ENCODE measurements around the gene CHI3L2.
A peak's percentile ranks its signal among the peaks of the same experiment; 100 is the strongest.

Gene CHI3L2, protein sequence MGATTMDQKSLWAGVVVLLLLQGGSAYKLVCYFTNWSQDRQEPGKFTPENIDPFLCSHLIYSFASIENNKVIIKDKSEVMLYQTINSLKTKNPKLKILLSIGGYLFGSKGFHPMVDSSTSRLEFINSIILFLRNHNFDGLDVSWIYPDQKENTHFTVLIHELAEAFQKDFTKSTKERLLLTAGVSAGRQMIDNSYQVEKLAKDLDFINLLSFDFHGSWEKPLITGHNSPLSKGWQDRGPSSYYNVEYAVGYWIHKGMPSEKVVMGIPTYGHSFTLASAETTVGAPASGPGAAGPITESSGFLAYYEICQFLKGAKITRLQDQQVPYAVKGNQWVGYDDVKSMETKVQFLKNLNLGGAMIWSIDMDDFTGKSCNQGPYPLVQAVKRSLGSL
- total RNA-seq, result 3.0 to 3.6 reads per million in 2 donors

- no peak for DNase-seq
Measured at GRCh38 chr1:111227434-111227833, at the start of gene CHI3L2. Gene CHI3L2 (plus strand): TSS chr1:111227713. CDS start chr1:111227730, 17 bp downstream.

GRCh38 chr1:111179968-111180533, 47.5 kb upstream of the CHI3L2 start:
- no peak for DNase-seq

DNA sequence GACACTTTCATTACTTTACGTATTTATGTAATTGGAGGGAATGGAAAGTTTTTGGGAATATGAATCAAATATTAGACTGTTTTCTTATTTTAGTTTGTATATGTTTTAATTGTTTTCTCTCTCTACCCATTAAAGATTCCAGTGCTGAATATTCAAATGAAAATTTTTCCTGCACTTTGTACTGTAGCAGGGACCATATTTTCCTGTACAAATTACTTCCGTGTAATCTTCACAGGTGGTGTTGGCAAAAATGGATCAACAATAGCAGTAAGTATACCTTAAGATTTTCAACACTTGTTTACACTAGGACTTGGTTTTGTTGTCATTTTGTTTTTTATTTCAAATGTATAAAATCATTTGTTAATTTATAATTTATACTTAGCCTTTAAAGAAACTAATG, 45.5 kb upstream of the CHI3L2 start:
- no peak for DNase-seq

DNA sequence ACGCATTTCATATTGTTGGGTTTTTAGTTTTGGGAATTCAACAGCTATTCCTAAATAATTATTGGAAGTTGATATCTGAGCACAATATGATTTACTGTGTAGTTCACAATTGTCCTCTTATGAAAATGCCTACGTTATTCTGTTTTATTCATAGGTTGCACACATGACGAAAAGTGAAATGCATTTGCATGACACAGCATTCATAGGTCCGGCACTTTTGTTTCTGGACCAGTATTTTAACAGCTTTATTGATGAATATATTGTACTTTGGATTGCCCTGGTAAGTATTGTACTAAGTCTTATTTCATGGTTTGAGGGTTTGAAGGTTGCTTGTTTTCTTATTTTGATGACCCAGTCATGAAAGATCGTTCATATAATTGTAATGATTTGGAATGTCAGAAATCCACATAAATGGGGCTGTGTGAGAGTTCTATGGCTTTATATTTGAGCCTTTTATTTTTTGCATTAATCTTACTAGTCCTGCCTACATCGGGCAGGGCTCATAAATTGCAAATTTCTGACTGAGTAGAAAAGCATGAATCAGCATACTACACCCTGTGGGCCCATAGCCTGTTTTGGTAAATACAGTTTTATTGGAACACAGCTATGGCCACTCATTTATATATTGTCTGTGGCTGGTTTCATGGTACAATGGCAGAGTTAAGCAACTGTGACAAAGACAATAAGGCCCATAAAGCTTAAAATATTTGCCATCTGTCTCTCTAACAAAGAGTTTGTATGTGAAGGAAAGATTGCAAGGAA, 44.0 kb upstream of the CHI3L2 start:
- no peak for DNase-seq

- DNase-seq, result no peak
Measured at GRCh38 chr1:111184663-111185062, 42.9 kb upstream of the CHI3L2 start.

- no peak for DNase-seq
Measured at GRCh38 chr1:111190931-111191451, 36.5 kb upstream of the CHI3L2 start.

DNA sequence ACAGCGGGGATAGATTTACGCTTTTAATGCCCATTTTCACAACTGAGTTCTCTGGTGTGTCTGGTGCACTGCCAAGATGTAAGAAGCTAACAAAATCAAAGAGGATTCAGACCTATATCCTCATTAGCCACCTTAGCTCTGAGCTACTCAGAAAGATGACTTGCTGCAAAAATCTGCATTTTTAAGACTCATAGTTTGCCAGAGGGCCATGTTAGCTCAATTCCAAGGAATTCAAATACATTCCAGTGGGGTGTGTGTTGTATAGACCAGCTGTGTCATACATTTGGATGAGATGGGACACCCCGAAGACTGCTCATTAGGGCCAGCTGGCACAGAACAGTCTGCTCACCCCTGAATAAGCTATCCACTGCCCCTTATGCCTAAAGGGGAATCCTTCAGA, 36.0 kb upstream of the CHI3L2 start:
- DNase-seq, result no peak

- no peak for DNase-seq
Measured at GRCh38 chr1:111192074-111192473, 35.4 kb upstream of the CHI3L2 start.

GRCh38 chr1:111192658-111193519, 34.6 kb upstream of the CHI3L2 start:
- DNase-seq, result no peak

DNA sequence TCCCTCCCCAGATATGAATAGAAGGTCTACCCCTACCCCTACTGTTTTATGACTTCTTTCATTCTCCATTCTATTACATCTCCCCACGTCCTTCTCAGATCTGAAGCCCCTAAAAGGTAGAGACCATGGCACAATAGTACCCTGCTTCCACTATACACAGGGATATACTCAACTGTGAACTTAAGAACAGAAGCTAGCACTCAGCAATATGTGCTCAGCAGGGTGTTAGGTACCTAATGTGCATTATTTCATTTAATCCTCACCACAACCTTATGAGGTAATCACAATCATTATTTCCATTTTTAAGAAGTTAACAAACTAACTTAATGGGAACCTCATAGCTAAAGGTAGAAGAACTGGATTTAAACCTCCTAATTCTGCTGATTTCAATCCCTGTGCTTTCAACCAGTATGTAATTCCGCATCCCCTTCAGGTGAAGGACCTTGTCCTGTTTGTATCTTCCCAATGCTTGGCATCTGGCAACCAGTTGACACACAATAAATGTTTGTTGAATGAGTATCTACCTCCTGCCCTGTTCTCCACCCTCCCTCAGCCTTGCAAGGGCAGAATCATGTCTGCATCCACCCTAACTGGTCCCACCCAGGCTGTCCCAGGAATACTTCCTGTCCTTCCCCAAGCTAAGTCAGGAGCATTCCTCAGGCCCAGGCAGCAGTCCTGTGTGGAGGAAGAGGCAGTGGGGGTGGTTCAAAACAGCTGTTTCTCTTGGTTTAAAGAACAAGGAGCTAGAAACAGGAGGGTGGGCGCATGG, 33.6 kb upstream of the CHI3L2 start:
- DNase-seq, result no peak

GRCh38 chr1:111195002-111195684, 32.4 kb upstream of the CHI3L2 start:
- no peak for DNase-seq

GRCh38 chr1:111196213-111196612, 31.3 kb upstream of the CHI3L2 start:
- DNase-seq, result no peak

GRCh38 chr1:111197598-111198284, 29.8 kb upstream of the CHI3L2 start:
- DNase-seq, result peak; percentile 44

DNA sequence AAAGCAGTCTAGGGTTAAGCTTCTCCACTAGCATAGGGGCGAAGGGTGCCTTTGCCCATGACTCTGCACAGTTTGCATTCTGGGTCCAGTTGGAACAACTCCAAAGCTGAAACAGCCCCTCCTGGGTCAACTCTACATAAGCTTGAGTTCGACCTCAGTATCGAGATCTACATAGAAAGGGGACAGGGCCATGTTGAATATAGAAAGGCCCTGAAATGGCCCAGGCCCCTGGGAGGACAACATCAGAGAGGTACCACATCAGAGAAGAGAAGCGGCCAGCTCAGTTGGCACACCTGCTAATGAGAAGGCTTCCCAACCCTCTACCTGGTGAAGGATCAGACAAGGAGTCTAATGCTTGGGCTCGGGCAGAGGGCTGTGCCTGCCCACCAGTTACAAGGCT, 28.7 kb upstream of the CHI3L2 start:
- no peak for DNase-seq

DNA sequence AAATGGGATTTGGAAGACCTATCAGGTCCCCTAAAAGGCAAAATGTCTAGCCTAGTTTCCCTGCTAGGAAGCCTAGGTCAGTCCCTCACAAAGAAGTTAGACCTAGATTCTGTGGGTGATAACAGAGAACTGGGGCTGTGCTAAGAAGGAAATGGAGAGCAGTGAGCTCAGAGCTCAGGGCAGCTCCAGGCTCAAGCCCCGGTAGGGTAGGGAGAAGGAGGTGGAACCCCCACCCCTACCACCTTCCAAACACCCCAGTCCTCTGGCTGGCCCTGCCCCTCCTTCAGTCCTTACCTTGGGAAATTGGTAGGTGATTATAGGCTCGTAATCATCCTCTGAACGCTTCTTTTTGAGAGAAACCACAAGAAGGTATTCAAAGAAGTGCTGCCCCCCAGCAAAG, 28.2 kb upstream of the CHI3L2 start:
- DNase-seq, result no peak

DNA sequence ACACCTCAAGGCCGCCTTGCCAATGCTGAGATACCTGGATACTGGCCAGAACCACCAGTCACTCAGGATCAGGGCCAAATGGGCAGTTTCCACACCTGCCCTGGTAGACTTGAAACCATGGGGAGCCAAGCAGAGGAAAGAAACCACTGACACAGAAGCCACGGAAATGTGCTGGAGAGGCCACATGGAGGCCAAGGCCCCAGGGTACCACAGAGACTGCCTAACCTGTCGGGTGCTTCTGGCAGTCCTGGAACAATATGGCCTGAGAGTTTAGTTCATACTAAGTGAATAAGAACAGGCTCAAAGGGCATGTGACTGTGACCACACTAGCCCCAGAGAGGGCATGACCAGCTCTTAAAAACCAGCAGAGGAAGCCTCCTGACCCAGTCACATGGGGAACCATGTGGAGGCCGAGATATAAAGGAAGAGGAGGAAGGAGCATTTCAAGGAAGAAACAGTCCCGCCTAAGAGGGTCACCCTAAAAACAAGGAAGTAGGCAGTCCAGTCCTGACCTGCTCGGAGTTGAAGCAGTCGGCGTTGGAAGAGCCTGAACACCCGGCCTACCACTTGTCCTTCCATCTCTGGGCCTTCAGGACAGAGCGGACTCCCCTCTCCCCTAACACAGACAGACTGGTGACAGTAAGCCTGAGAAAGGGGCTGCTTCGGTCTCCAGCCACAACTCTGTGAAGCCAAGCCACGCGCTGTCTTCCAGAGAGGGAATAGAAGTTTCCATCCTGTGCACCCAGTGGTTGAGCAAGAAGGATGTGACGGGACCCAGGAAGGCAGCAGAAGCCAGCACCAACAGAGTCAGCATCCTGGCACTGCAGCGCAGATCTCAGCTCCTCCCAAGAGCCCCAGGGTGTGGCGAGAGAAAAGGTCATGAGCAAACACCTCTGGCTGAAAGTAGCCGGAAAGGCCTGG, 27.4 kb upstream of the CHI3L2 start, which contains the start of gene DENND2D:
TSS of gene DENND2D (minus strand) at position 766 of the 921 bp plus-strand sequence. CDS start at position 579, 187 bp downstream.
- DNase-seq, result no peak

GRCh38 chr1:111200802-111201161, 26.7 kb upstream of the CHI3L2 start:
- no peak for DNase-seq

DNA sequence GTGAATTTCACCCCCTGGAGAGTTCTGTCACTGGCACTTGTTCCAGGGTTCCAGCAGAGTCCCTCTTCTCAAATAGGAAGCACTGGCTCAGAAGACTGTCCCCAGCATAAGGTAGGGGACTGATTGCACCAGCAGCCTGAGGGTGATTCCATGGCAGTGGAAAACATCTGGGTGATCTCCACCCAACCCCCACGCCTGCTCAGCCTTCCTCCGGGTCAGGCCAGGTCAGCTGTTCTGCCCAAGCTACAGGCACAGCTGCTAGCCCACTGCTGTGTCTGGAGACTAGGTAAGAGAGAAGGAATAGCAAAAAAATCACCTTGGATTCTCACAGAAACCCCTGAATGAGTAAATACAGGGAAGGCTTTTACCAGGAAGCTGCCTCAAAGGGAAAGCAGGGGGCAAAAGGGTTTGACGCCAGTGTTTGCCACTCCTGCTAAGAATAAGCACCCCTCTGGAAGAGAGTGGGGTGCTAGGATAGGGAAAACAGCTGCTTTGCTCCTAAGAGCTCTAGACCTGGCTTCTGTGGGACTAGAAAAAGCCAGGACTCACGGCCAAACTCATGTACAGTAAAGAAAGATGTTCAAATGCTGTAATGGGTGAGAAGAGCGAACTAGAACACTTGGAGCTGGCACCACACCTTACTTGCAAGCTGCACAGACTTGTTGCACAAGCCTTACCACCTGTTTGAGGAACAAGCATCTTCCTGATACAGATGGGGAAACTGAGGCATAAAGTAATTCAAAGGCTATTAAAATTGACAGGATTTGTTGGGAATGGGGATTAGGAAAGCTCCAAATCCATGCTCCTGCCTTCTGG, 26.0 kb upstream of the CHI3L2 start:
- no peak for DNase-seq
